Activated naive CD4-positive, alpha-beta T cell treated with anti-CD3 and anti-CD28 coated beads, Interleukin-2, amount 10 ng/mL, durations not matched to agents 7 days and 5 days (primary cell): ENCODE measurements around the gene USP34.
A peak's percentile ranks its signal among the peaks of the same experiment; 100 is the strongest.

Experiments used
- CTCF ChIA-PET: fragments of 350-600 bp; sonication (Branson Sonifier 250); formaldehyde crosslinking; loops from one replicate; lab custom pipeline; 2021; ENCODE audit warnings: antibody characterized with exemption; lab: Charles Lee
- DNase-seq: peaks from one replicate; pipeline ENCODE4 v3.0.0-alpha.2; 2020
- H3K27ac Mint-ChIP-seq: one replicate; pipeline ENCODE4 v1.8.0; 2021; ENCODE audit warnings: mild to moderate bottlenecking, moderate library complexity, mixed read lengths
- H3K27me3 Mint-ChIP-seq: one replicate; pipeline ENCODE4 v1.8.0; 2021; ENCODE audit warnings: mild to moderate bottlenecking, mixed read lengths
- H3K36me3 Mint-ChIP-seq: one replicate; pipeline ENCODE4 v1.8.0; 2021; ENCODE audit warnings: mixed read lengths
- H3K4me1 Mint-ChIP-seq: one replicate; pipeline ENCODE4 v1.8.0; 2021; ENCODE audit warnings: mixed read lengths
- H3K4me3 Mint-ChIP-seq: one replicate; pipeline ENCODE4 v1.8.0; 2021; ENCODE audit warnings: mild to moderate bottlenecking, moderate library complexity, mixed read lengths
- H3K9me3 Mint-ChIP-seq: one replicate; pipeline ENCODE4 v1.8.0; 2021; ENCODE audit warnings: mixed read lengths

The USP34 gene

GRCh38 chr2:61244694-61245093 lies 226.2 kb downstream of the USP34 start:
- Mint-ChIP-seq H3K4me3 (no peak overlapping the region), H3K4me1 (no peaks in the 10 kb centered on the region), H3K27ac (no peak overlapping the region), H3K27me3 (no peaks in the 10 kb centered on the region), H3K36me3 (peaks cover 45% of the 10 kb centered on the region), H3K9me3 (no peaks in the 10 kb centered on the region)
- CTCF ChIA-PET: no interaction called here
- DNase-seq: no peak

GRCh38 chr2:61241266-61241665 lies 229.6 kb downstream of the USP34 start:
- peaks cover 46% of the 10 kb centered on the region for H3K36me3 Mint-ChIP-seq
- peak overlapping the region; percentile 37 for H3K27ac Mint-ChIP-seq
- no peak for DNase-seq
- H3K27me3 Mint-ChIP-seq: no peaks in the 10 kb centered on the region
- no peak overlapping the region for H3K4me3 Mint-ChIP-seq
- CTCF ChIA-PET: no interaction called here
- no peaks in the 10 kb centered on the region for H3K9me3 Mint-ChIP-seq
- H3K4me1 Mint-ChIP-seq: peaks cover 21% of the 10 kb centered on the region

- peak overlapping the region; percentile 33 for H3K4me3 Mint-ChIP-seq
- H3K27ac Mint-ChIP-seq: peak overlapping the region; percentile 88
- CTCF ChIA-PET: interaction anchor here (0.6 kb wide), 1 partner anchor 40 kb away, joined by 4 read pairs; no protein-coding TSS in a partner anchor
- DNase-seq: no peak
- peaks cover 46% of the 10 kb centered on the region for H3K36me3 Mint-ChIP-seq
- H3K4me1 Mint-ChIP-seq: peaks cover 21% of the 10 kb centered on the region
- H3K27me3 Mint-ChIP-seq: no peaks in the 10 kb centered on the region
- H3K9me3 Mint-ChIP-seq: no peaks in the 10 kb centered on the region
These were observed 232.5 kb downstream of the USP34 start for GRCh38 chr2:61238219-61239012.

GRCh38 chr2:61235716-61236115 lies 235.2 kb downstream of the USP34 start:
- CTCF ChIA-PET: no interaction called here
- no peaks in the 10 kb centered on the region for H3K9me3 Mint-ChIP-seq
- peaks cover 21% of the 10 kb centered on the region for H3K4me1 Mint-ChIP-seq
- no peak for DNase-seq
- H3K27me3 Mint-ChIP-seq: no peaks in the 10 kb centered on the region
- H3K27ac Mint-ChIP-seq: no peak overlapping the region
- no peak overlapping the region for H3K4me3 Mint-ChIP-seq
- H3K36me3 Mint-ChIP-seq: peaks cover 44% of the 10 kb centered on the region

- DNase-seq: no peak
- Mint-ChIP-seq H3K27ac (no peak overlapping the region), H3K36me3 (peaks cover 42% of the 10 kb centered on the region)
These were observed 237.3 kb downstream of the USP34 start for GRCh38 chr2:61233581-61233980.

GRCh38 chr2:61229936-61230335 lies 241.0 kb downstream of the USP34 start:
- Mint-ChIP-seq H3K4me3 (no peak overlapping the region), H3K9me3 (no peaks in the 10 kb centered on the region), H3K36me3 (peaks cover 47% of the 10 kb centered on the region), H3K27ac (no peak overlapping the region), H3K4me1 (peaks cover 5% of the 10 kb centered on the region), H3K27me3 (no peaks in the 10 kb centered on the region)
- DNase-seq: no peak
- CTCF ChIA-PET: no interaction called here

More at GRCh38 chr2:61233581-61233980, 237.3 kb downstream of the USP34 start:
- Mint-ChIP-seq H3K4me1 (peaks cover 14% of the 10 kb centered on the region), H3K9me3 (no peaks in the 10 kb centered on the region), H3K4me3 (no peak overlapping the region), H3K27me3 (no peaks in the 10 kb centered on the region)
- CTCF ChIA-PET: no interaction called here

- no peak for DNase-seq
- no peak overlapping the region for H3K27ac Mint-ChIP-seq
- H3K4me1 Mint-ChIP-seq: peaks cover 5% of the 10 kb centered on the region
- no peaks in the 10 kb centered on the region for H3K9me3 Mint-ChIP-seq
- peaks cover 54% of the 10 kb centered on the region for H3K36me3 Mint-ChIP-seq
- no peak overlapping the region for H3K4me3 Mint-ChIP-seq
- no peaks in the 10 kb centered on the region for H3K27me3 Mint-ChIP-seq
- CTCF ChIA-PET: no interaction called here
These were observed 248.3 kb downstream of the USP34 start for GRCh38 chr2:61222567-61222966.

GRCh38 chr2:61221819-61222218 lies 249.1 kb downstream of the USP34 start:
- CTCF ChIA-PET: no interaction called here
- DNase-seq: no peak
- Mint-ChIP-seq H3K27me3 (no peaks in the 10 kb centered on the region), H3K4me3 (no peak overlapping the region), H3K9me3 (no peaks in the 10 kb centered on the region), H3K36me3 (peaks cover 52% of the 10 kb centered on the region), H3K4me1 (peaks cover 5% of the 10 kb centered on the region), H3K27ac (no peak overlapping the region)

GRCh38 chr2:61220768-61221167 lies 250.1 kb downstream of the USP34 start:
- no peaks in the 10 kb centered on the region for H3K27me3 Mint-ChIP-seq
- peaks cover 47% of the 10 kb centered on the region for H3K36me3 Mint-ChIP-seq
- H3K27ac Mint-ChIP-seq: no peak overlapping the region
- H3K9me3 Mint-ChIP-seq: no peaks in the 10 kb centered on the region
- CTCF ChIA-PET: no interaction called here
- H3K4me3 Mint-ChIP-seq: no peak overlapping the region
- DNase-seq: no peak
- no peaks in the 10 kb centered on the region for H3K4me1 Mint-ChIP-seq

- Mint-ChIP-seq H3K4me1 (no peaks in the 10 kb centered on the region), H3K27ac (no peak overlapping the region), H3K4me3 (no peak overlapping the region), H3K27me3 (no peaks in the 10 kb centered on the region), H3K9me3 (no peaks in the 10 kb centered on the region), H3K36me3 (peaks cover 48% of the 10 kb centered on the region)
- no peak for DNase-seq
- CTCF ChIA-PET: no interaction called here
These were observed 252.1 kb downstream of the USP34 start for GRCh38 chr2:61218817-61219170.

GRCh38 chr2:61218076-61218816 lies 252.6 kb downstream of the USP34 start:
- Mint-ChIP-seq H3K36me3 (peaks cover 46% of the 10 kb centered on the region), H3K27me3 (no peaks in the 10 kb centered on the region), H3K9me3 (no peaks in the 10 kb centered on the region), H3K27ac (no peak overlapping the region), H3K4me1 (no peaks in the 10 kb centered on the region), H3K4me3 (no peak overlapping the region)
- CTCF ChIA-PET: no interaction called here
- DNase-seq: no peak

- Mint-ChIP-seq H3K9me3 (no peaks in the 10 kb centered on the region), H3K27ac (peak overlapping the region; percentile 16), H3K27me3 (no peaks in the 10 kb centered on the region), H3K4me1 (no peaks in the 10 kb centered on the region), H3K4me3 (no peak overlapping the region), H3K36me3 (peaks cover 32% of the 10 kb centered on the region)
- CTCF ChIA-PET: no interaction called here
- no peak for DNase-seq
These were observed 256.7 kb downstream of the USP34 start for GRCh38 chr2:61214171-61214570.

GRCh38 chr2:61210332-61210981 lies 260.4 kb downstream of the USP34 start:
- CTCF ChIA-PET: interaction anchor here (1.0 kb wide), 1 partner anchor 10 kb away, joined by 3 read pairs; no protein-coding TSS in a partner anchor
- Mint-ChIP-seq H3K4me3 (no peak overlapping the region), H3K9me3 (no peaks in the 10 kb centered on the region), H3K4me1 (no peaks in the 10 kb centered on the region), H3K27me3 (no peaks in the 10 kb centered on the region), H3K36me3 (peaks cover 33% of the 10 kb centered on the region), H3K27ac (peak overlapping the region; percentile 9)
- DNase-seq: no peak

GRCh38 chr2:61205132-61205531 lies 265.8 kb downstream of the USP34 start:
- Mint-ChIP-seq H3K27ac (no peak overlapping the region), H3K4me1 (no peaks in the 10 kb centered on the region), H3K27me3 (no peaks in the 10 kb centered on the region), H3K4me3 (no peak overlapping the region), H3K36me3 (peaks cover 52% of the 10 kb centered on the region), H3K9me3 (no peaks in the 10 kb centered on the region)
- CTCF ChIA-PET: no interaction called here
- no peak for DNase-seq
